RWPE2 (cell line): ENCODE data around the gene TFAP2A.

Experiments used
- ATAC-seq: fragments of 200-7000 bp; cut with Tn5 transposase; 3 replicates; pipeline ENCODE4 v1.9.1; 2021; ENCODE audit warnings: low read depth
- DNase-seq: peaks from one replicate; pipeline ENCODE4 v3.0.0-alpha.2; 2020; ENCODE audit warnings: low spot score
- H3K27ac ChIP-seq: fragments of 450-650 bp; 2 replicates; pipeline ENCODE4 v1.5.1; 2017; ENCODE audit warnings: mild to moderate bottlenecking; ENCODE audit not compliant: poor library complexity, severe bottlenecking
- H3K27me3 ChIP-seq: fragments of 250-450 bp; sonication (Bioruptor Pico); 2 replicates; pipeline ENCODE4 v1.5.1; 2021; ENCODE audit warnings: mild to moderate bottlenecking, moderate library complexity; ENCODE audit not compliant: insufficient read depth, poor library complexity, severe bottlenecking
- H3K36me3 ChIP-seq: fragments of 250-450 bp; sonication (Bioruptor Pico); 2 replicates; pipeline ENCODE4 v1.5.1; 2020; ENCODE audit warnings: low read depth, mild to moderate bottlenecking, moderate library complexity
- H3K4me1 ChIP-seq: fragments of 250-450 bp; sonication (Bioruptor Pico); 2 replicates; pipeline ENCODE4 v1.5.1; 2021; ENCODE audit warnings: mild to moderate bottlenecking, moderate library complexity; ENCODE audit not compliant: insufficient read depth, poor library complexity, severe bottlenecking
- H3K4me3 ChIP-seq: fragments of 250-450 bp; sonication (Bioruptor Pico); 2 replicates; pipeline ENCODE4 v1.5.1; 2021; ENCODE audit warnings: mild to moderate bottlenecking, moderate library complexity; ENCODE audit not compliant: severe bottlenecking
- H3K9me3 ChIP-seq: fragments of 250-450 bp; sonication (Bioruptor Pico); 2 replicates; pipeline ENCODE4 v1.5.1; 2021; ENCODE audit warnings: mild to moderate bottlenecking, moderate library complexity; ENCODE audit not compliant: severe bottlenecking
- CTCF ChIP-seq: fragments of 450-650 bp; IDR thresholded peaks from one replicate; pipeline ENCODE4 v1.5.1; 2017; ENCODE audit warnings: mild to moderate bottlenecking, moderate library complexity; ENCODE audit not compliant: poor library complexity, severe bottlenecking

TFAP2A gene

DNA sequence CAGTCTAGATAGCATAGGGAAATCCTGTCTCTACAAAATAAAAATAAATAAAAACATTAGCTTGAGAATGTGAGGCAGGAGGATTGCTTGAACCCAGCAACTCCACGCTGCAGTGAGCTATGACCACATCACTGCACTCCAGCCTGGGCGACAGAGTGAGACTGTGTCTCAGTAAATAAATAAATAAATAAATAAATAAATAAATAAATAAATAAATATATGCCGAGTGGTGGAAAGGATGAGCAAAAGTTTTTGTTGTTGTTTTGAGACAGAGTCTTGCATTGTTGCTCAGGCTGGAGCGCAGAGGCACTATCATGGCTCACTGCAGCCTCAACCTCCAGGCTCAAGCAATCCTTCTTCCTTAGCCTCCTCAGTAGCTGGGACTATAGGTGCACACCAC, 53.4 kb downstream of the TFAP2A start:
- Histone ChIP-seq H3K27me3 (no peaks in the 10 kb centered on the region), H3K4me3 (no peak overlapping the region), H3K27ac (no peak overlapping the region), H3K36me3 (no peaks in the 10 kb centered on the region), H3K4me1 (no peaks in the 10 kb centered on the region), H3K9me3 (no peaks in the 10 kb centered on the region)
- ATAC-seq = no peak
- TF ChIP-seq CTCF = no peak
- DNase-seq = no peak

GRCh38 chr6:10359581-10359980, 55.3 kb downstream of the TFAP2A start:
- no peaks in the 10 kb centered on the region for H3K9me3 ChIP-seq
- H3K4me1 ChIP-seq = no peaks in the 10 kb centered on the region
- no peak for DNase-seq
- H3K27ac ChIP-seq = no peak overlapping the region
- TF ChIP-seq CTCF = no peak
- no peak for ATAC-seq
- H3K4me3 ChIP-seq = no peak overlapping the region
- no peaks in the 10 kb centered on the region for H3K27me3 ChIP-seq
- H3K36me3 ChIP-seq = no peaks in the 10 kb centered on the region

DNA sequence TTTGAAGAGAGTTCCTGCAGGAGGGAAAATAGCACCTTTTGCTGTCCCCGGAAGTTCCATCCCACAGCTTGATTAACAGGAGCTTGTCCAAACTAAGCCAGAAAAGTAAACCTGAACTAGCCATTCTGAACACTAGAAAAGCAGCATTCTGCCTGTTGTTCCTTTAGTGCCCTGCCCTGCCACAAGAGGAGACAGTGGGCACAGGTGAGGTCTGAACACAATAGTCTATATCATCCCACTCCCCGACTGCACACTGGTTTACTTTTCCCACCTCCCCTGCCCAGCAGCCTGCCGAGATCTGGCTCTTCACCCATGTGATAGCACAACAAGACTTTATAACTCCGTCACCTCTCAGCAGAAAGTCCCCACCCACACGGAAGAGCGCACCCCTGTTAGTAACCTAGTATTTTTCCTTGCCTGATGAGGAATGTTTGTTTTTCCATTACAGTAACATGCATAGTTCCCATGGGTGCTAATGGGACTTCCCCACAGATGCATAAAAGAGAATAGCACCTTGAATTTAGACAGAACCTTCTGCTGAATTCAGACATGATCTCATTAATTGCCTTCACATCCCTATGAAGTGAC, 59.7 kb downstream of the TFAP2A start:
- Histone ChIP-seq H3K27me3 (no peaks in the 10 kb centered on the region), H3K4me3 (no peak overlapping the region), H3K9me3 (peaks cover 4% of the 10 kb centered on the region), H3K36me3 (no peaks in the 10 kb centered on the region), H3K27ac (no peak overlapping the region), H3K4me1 (no peaks in the 10 kb centered on the region)
- ATAC-seq = peak; percentile 70
- DNase-seq = no peak
- TF ChIP-seq CTCF = no peak

GRCh38 chr6:10351791-10352190, 63.1 kb downstream of the TFAP2A start:
- Histone ChIP-seq H3K27ac (no peak overlapping the region), H3K27me3 (no peaks in the 10 kb centered on the region), H3K9me3 (peaks cover 4% of the 10 kb centered on the region), H3K36me3 (no peaks in the 10 kb centered on the region), H3K4me3 (no peak overlapping the region), H3K4me1 (peaks cover 10% of the 10 kb centered on the region)
- DNase-seq (no peak), ATAC-seq (no peak)
- TF ChIP-seq CTCF = no peak

DNA sequence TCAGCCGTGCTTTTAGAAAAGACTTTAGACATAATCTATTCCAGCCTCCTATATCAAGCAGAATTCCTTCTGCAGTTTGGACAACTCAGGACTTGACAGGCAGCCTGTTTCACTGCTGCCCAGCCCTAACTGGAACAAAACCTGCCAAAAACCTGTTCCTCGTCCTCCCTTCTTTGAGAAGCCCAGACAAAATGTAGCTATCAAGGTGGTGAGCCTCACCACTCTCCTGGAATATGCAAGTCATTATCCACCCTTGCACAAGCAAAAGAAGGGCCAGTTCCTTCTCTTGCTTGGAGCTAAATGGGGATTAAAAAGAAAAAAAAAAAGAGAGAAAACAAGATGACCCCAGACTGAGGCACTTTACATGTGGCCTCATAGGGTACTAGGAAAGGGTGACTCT, 64.2 kb downstream of the TFAP2A start:
- DNase-seq (no peak), ATAC-seq (no peak)
- Histone ChIP-seq H3K9me3 (peaks cover 4% of the 10 kb centered on the region), H3K36me3 (no peaks in the 10 kb centered on the region), H3K4me1 (peaks cover 10% of the 10 kb centered on the region), H3K4me3 (no peak overlapping the region), H3K27me3 (no peaks in the 10 kb centered on the region), H3K27ac (no peak overlapping the region)
- TF ChIP-seq CTCF = no peak
